Right lobe of liver (tissue), 6 donors: ENCODE results near the gene HAL. TPM values are rescaled to one million over a fixed set of nuclear protein-coding genes. Genes with fewer than 3 reads are reported as not detected.

Experiments used
- ATAC-seq, 4 donors: fragments of 200-7000 bp; cut with Tn5 transposase; one replicate each; pipeline ENCODE4 v1.9.1; 2020; ENCODE audit warnings: mild to moderate bottlenecking in 4 of 4, moderate library complexity in 4 of 4
- DNase-seq, 3 donors: peaks; one replicate each; pipeline ENCODE4 v3.0.0-alpha.2; 2020
- H3K27ac ChIP-seq, 3 donors: fragments of 200-600 bp; one replicate each; pipeline ENCODE4 v1.8.0; 2022
- H3K27me3 ChIP-seq, 2 donors: fragments of 200-600 bp; one replicate each; pipeline ENCODE4 v1.8.0; 2022
- H3K36me3 ChIP-seq, 4 donors: fragments of 200-600 bp; sonication (generic) in 1 of 4; one replicate each; pipeline versions ENCODE4 v1.5.1 to v1.8.0; 2017 to 2022; ENCODE audit warnings: control low read depth in 1 of 4
- H3K4me1 ChIP-seq, 4 donors: fragments of 200-600 bp; sonication (generic) in 1 of 4; one replicate each; pipeline versions ENCODE4 v1.5.1 to v1.8.0; 2017 to 2022; ENCODE audit warnings: control low read depth in 1 of 4
- H3K4me3 ChIP-seq, 3 donors: fragments of 200-600 bp; one replicate each; pipeline ENCODE4 v1.8.0; 2022
- H3K9me3 ChIP-seq, 4 donors: fragments of 200-600 bp; sonication (generic) in 1 of 4; one replicate each; pipeline versions ENCODE4 v1.5.1 to v1.8.0; 2017 to 2022; ENCODE audit warnings: control low read depth in 1 of 4
- POLR2A ChIP-seq: fragments of 450-650 bp; IDR thresholded peaks from one replicate; pipeline ENCODE4 v1.6.1; 2017; ENCODE audit warnings: antibody characterized with exemption, mild to moderate bottlenecking
- WGBS: methylation state at CpG from one replicate; pipeline ENCODE4 v1.1.6; 2018; ENCODE audit warnings: low coverage, low lambda C conversion rate; ENCODE audit not compliant: insufficient coverage; ENCODE audit errors: missing lambda C conversion rate; 5-methylcytosine and 5-hydroxymethylcytosine counted together
- intact Hi-C, 2 donors: fragments of 100-400 bp; cut with DNase I; formaldehyde crosslinking; loops; one replicate each; pipeline versions ENCODE4 v1.11.2 to v1.14.1; 2022
- long read RNA-seq: library from polyadenylated mRNA; unstranded; transcript quantifications from one replicate; pipeline ENCODE4 v2.0.0, GENCODE V29; 2019
- total RNA-seq, 6 experiments: library from RNA; depleted of rRNA in 2 of 6; stranded (reverse); fragments of >200 nt in 2 of 6; fragmentation: NEBNext Ultra II Directional in 3 of 6; extraction: Animal tissue kit (Norgen Biotek cat#: 25700) in 3 of 6; gene quantifications; one replicate each; pipeline versions ENCODE4 v1.1.0 to v1.2.4, GENCODE V29; 2016 to 2023
- TF ChIP-seq, protein P1 (sequence below), 4 donors: fragments of 200-600 bp in 3 of 4; fragments of 450-650 bp in 1 of 4; IDR thresholded peaks; one replicate each; pipeline versions ENCODE4 v1.5.1 to v1.8.0; 2016 to 2022; ENCODE audit warnings: antibody characterized with exemption in 4 of 4, mild to moderate bottlenecking in 2 of 4
- donor health status: DM: no; HTN: yes; CAD: no.
- donor health status: DM: no; HTN: no; CAD: no.
- donor health status: DM: no; HTN: no; CAD: no.
- donor health status: DM: no; HTN: yes; CAD: no.
- donor health status: DM: no; HTN: yes; CAD: no.

HAL gene, protein sequence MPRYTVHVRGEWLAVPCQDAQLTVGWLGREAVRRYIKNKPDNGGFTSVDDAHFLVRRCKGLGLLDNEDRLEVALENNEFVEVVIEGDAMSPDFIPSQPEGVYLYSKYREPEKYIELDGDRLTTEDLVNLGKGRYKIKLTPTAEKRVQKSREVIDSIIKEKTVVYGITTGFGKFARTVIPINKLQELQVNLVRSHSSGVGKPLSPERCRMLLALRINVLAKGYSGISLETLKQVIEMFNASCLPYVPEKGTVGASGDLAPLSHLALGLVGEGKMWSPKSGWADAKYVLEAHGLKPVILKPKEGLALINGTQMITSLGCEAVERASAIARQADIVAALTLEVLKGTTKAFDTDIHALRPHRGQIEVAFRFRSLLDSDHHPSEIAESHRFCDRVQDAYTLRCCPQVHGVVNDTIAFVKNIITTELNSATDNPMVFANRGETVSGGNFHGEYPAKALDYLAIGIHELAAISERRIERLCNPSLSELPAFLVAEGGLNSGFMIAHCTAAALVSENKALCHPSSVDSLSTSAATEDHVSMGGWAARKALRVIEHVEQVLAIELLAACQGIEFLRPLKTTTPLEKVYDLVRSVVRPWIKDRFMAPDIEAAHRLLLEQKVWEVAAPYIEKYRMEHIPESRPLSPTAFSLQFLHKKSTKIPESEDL
- 100 to 1,000 TPM in 5 of 6 experiments, 10 to 100 TPM in 1; 95.8 to 190 (median 174) TPM for total RNA-seq
- long read RNA-seq, transcript HAL-201 (21 exons, 3,913 nt) = major isoform, 6 of 32 reads
- long read RNA-seq, partial matches to known transcripts = 16 of 32 reads
- long read RNA-seq, other reads (novel, unspliced or antisense) = 10 of 32 reads

DNA sequence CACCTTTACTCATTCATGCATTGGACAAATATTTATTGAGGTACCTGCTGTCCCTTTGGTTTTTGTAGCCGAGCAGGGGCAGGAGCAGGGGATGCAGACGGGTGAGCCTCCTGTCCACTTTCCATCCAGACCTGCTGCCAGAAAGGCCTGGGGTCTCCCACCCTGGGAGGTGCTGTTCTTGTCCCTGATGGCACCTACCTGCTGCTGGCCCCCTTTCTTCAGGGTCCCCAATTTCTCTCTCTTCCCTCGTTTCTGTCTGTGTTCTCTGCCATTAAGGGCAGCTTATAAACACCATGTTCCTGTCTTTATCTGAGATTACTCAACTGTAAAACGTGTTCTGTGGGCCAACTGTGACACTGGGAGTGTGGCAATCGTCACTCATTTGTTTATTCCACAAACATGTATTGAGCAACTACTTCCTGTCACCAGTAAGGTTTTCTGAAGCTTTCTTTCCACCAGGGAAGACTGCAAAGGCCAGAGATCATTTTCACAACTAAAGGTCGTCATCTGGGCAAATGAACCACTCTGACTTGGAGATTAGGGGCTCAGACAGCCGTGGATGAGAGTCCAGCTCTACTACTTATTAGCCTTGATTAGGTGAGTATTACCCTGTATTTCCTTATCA lies at the start of gene HAL:
Gene HAL, minus strand, starts transcription at position 311 of the 625 bp plus-strand sequence. CDS start 434 bp downstream, outside the sequence.
- intact Hi-C loops = loop anchor here in 1 of 2 donors (5.0 to 10.0 kb wide), 2 partner anchors 79 to 431 kb away; no protein-coding TSS in a partner anchor
- TF ChIP-seq, protein P1, sequence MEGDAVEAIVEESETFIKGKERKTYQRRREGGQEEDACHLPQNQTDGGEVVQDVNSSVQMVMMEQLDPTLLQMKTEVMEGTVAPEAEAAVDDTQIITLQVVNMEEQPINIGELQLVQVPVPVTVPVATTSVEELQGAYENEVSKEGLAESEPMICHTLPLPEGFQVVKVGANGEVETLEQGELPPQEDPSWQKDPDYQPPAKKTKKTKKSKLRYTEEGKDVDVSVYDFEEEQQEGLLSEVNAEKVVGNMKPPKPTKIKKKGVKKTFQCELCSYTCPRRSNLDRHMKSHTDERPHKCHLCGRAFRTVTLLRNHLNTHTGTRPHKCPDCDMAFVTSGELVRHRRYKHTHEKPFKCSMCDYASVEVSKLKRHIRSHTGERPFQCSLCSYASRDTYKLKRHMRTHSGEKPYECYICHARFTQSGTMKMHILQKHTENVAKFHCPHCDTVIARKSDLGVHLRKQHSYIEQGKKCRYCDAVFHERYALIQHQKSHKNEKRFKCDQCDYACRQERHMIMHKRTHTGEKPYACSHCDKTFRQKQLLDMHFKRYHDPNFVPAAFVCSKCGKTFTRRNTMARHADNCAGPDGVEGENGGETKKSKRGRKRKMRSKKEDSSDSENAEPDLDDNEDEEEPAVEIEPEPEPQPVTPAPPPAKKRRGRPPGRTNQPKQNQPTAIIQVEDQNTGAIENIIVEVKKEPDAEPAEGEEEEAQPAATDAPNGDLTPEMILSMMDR (IDR thresholded peaks at IDR 0.05) = no peak
- peak; percentile 57 for TF ChIP-seq POLR2A
- Histone ChIP-seq H3K27me3 (no peaks in the 10 kb centered on the region), H3K27ac (peak within 1 kb of the TSS; percentile 67 to 89 (median 82)), H3K4me1 (peaks cover 0 to 24% (median 3%) of the 10 kb centered on the region in 4 donors), H3K9me3 (no peaks in the 10 kb centered on the region), H3K4me3 (peak within 1 kb of the TSS; percentile 41 to 61 (median 61)), H3K36me3 (peaks cover 0 to 23% (median 3%) of the 10 kb centered on the region in 4 donors)
- DNase-seq = peak; percentile 43 to 80 (median 75)
- ATAC-seq = peak; percentile 40 to 81 (median 62)
- 18% methylated on average over 7 of the region's 7 CpGs for WGBS

DNA sequence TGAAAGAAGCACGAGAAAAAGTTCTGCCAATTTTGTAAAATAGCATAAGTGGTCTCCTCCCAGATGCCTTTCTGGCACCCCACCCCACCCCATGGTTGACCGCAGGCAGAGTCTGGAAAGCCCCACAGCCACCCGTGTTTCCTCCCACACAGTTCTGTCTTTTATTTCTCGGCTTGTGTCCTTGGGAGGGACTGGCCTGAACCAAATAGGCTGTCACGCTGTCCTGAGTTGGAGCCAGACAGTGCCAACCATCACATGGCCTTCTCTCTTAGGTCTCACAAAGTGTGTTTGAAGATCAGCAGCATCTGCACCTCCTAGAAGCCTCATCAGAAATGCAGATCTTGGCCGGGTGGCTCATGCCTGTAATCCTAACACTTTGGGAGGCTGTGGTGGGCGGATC lies 49.4 kb upstream of the HAL start:
- DNase-seq = no peak
- Histone ChIP-seq H3K4me1 (peaks cover 0 to 26% (median 17%) of the 10 kb centered on the region in 4 donors), H3K36me3 (no peaks in the 10 kb centered on the region), H3K4me3 (no peak overlapping the region), H3K9me3 (no peaks in the 10 kb centered on the region), H3K27me3 (no peaks in the 10 kb centered on the region), H3K27ac (no peak overlapping the region)
- WGBS = 81% methylated on average over 7 of the region's 7 CpGs
- TF ChIP-seq, protein P1 (IDR thresholded peaks at IDR 0.05) = no peak
- TF ChIP-seq POLR2A = no peak
- intact Hi-C loops = no loop called here
- peak in 1 of 4 donors; percentile 9 for ATAC-seq

DNA sequence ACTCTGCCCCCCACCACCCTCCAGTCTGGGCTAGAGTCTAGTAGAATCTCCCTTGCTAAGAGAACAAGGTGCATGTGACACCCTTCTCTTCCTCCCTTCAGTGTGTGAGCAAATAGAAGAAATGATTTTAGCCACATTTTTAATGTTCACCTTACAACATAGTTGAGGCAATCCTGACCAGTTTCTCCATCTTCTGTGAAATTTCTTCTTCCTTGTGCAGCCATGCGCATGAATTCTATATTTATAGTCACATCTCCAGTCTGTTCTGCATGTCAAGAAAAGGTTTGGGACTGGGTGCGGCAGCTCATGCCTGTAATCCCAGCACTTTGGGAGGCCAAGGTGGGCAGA lies 48.8 kb upstream of the HAL start:
- H3K9me3 ChIP-seq = no peaks in the 10 kb centered on the region
- no peak overlapping the region for H3K27ac ChIP-seq
- no peak overlapping the region for H3K4me3 ChIP-seq
- 92% methylated on average over 2 of the region's 2 CpGs for WGBS
- no peaks in the 10 kb centered on the region for H3K27me3 ChIP-seq
- peaks cover 0 to 26% (median 17%) of the 10 kb centered on the region in 4 donors for H3K4me1 ChIP-seq
- no peaks in the 10 kb centered on the region for H3K36me3 ChIP-seq
- TF ChIP-seq, protein P1 (IDR thresholded peaks at IDR 0.05) = no peak
- TF ChIP-seq POLR2A = no peak
- intact Hi-C loops = no loop called here
- no peak for DNase-seq
- no peak for ATAC-seq
